RKO (cell line): ENCODE results near the gene ZNF723.
"Not testable (repeated sequence)": the region's sequence is repeated elsewhere in the genome, so short reads cannot be mapped to it uniquely, and the experiment has no call there.

ENCODE experiments used
- DNase-seq: peaks from one replicate; pipeline ENCODE4 v3.0.0-alpha.2; 2016; ENCODE audit warnings: low spot score

ZNF723 gene

GRCh38 chr19:22832031-22832762 is at the start of gene ZNF723:
ZNF723 (plus strand) TSS chr19:22832291; CDS start chr19:22832380, 89 bp downstream.
- no peak for DNase-seq

DNA sequence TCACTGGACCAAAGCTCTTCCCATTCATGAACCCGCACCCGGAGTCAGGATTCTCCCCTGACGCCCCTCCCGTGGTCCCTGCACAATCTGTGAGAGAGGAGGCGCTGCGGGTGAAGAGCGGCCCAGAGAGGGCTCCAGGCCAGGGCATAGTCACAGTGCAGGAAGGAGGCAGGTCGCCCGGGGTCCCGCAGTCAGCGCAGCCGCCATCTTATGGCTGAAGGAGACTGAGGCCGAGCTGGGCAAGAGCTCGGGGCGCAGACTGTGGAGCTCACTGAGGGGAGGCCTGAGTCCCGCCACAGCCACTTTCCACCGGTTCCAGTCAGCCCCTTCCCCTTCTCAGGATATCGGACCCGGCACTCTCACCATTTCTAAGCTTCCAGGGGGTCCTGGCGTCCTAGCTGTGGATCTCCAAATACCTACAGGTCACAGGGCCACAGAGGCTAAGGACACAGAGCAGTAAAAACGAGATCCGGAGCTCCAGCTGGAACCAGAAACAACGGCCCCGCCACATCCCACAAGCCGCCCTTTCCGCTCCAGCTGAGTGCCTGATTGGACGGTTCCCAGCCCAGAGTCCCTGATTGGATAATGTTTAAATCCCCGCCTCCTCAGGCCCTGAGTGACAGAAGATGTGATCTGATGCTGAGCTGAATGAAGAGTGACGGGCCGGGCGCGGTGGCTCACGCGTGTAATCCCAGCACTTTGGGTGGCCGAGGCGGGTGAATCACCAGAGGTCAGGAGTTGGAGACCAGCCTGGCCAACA is 48.3 kb upstream of the ZNF723 start, which contains the start of gene ZNF99:
TSS of gene ZNF99 (minus strand) at position 501 of the 760 bp plus-strand sequence. CDS start at position 366, 135 bp downstream.
- no peak for DNase-seq

DNA sequence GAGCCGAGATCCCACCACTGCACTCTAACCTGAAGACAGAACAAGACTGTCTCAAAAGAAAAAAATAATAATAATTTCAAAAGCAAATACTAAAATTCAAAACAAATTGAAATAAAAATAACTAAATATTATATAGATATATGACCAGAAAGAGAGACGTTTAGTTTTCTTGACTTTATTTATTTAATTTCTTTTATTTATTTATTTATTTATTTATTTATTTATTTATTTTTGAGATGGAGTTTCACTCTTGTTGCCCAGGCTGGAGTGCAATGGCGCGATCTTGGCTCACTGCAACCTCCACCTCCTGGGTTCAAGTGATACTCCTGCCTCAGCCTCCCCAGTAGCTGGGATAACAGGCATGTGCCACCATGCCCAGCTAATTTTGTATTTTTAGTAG is 39.2 kb upstream of the ZNF723 start:
- DNase-seq: not testable (repeated sequence)

GRCh38 chr19:22797040-22797439 is 35.1 kb upstream of the ZNF723 start:
- DNase-seq: no peak

GRCh38 chr19:22806418-22806817 is 25.7 kb upstream of the ZNF723 start:
- DNase-seq: no peak

- no peak for DNase-seq
Measured at GRCh38 chr19:22807061-22807835, 24.8 kb upstream of the ZNF723 start.

GRCh38 chr19:22814124-22814523 is 18.0 kb upstream of the ZNF723 start:
- DNase-seq: no peak

DNA sequence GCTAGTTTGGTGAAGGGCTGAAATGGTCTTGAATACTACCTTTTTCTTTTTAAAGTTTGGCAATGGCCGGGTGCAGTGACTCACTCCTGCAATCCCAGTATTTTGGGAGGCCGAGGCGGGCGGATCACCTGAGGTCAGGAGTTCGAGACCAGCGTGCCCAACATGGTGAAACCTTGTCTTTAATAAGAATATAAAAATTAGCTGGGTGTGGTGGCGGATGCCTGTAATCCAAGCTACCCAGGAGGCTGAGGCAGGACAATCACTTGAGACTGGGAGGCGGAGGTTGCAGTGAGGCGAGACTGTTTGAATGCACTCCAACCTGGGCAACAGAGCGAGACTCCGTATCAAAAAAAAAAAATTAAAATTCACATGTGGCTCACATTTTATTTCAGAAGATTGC is 880 bp upstream of the ZNF723 start:
- DNase-seq: no peak

DNA sequence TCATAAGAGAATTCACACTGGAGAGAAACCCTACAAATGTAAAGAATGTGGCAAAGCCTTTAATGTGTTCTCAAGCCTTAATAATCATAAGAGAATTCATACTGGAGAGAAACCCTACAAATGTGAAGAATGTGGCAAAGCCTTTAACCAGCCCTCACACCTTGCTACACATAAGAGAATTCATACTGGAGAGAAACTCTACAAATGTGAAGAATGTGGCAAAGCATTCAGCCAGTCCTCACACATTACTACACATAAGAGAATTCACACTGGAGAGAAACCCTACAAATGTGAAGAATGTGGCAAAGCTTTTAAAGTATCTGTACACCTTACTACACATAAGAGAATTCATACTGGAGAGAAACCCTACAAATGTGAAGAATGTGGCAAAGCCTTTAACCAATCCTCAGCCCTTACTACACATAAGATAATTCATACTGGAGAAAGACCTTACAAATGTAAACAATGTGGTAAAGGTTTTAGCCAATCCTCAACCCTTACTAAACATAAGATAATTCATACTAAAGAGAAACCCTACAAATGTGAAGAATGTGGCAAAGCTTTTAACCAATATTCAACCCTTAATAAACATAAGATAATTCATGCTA is 25.7 kb downstream of the ZNF723 start:
- DNase-seq: not testable (repeated sequence)

GRCh38 chr19:22882797-22883196 is 50.7 kb downstream of the ZNF723 start:
- peak; percentile 73 for DNase-seq

- no peak for DNase-seq
Measured at GRCh38 chr19:22893855-22894270, 61.8 kb downstream of the ZNF723 start.

- no peak for DNase-seq
Measured at GRCh38 chr19:22901431-22902130, 69.5 kb downstream of the ZNF723 start.
